ENCODE data around the gene AFF2.

Gene AFF2

DNA sequence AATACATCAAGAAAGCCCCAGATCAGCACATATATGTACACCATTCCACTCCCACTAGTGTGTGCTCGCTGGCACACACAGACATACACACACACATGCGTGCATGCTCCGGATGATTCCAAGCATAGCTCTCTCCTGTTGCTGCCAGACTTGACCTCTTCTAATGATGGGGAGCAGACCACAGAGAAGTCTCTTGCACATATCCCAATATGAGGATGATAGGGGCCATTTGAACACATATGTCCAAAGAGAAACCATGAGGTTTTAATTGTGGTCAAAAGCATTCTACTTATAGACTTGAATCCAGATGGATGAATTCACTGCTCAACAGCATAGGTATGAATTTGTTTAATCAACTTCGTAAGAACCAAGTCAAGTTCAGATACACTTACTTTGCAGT lies 214.9 kb downstream of the AFF2 start:
- no peak for DNase-seq (ENCODE audit: low read depth, low spot score)
- no peaks in the 10 kb centered on the region for H3K9me3 ChIP-seq (ENCODE audit: control insufficient read depth, insufficient read depth, low read length)
- H3K4me1 ChIP-seq (ENCODE audit: control insufficient read depth, insufficient read depth, low read length), result no peaks in the 10 kb centered on the region
- H3K27ac ChIP-seq (ENCODE audit: low read length), result no peak overlapping the region
- WGBS (ENCODE audit: insufficient coverage, insufficient read length), result no CpG with 5 or more reads among the region's 4 CpGs
- H3K4me3 ChIP-seq (ENCODE audit: low read length), result no peak overlapping the region
- no peaks in the 10 kb centered on the region for H3K27me3 ChIP-seq (ENCODE audit: control insufficient read depth, insufficient read depth, low read length)
- H3K36me3 ChIP-seq (ENCODE audit: control insufficient read depth, insufficient read depth, low read length), result no peaks in the 10 kb centered on the region

DNA sequence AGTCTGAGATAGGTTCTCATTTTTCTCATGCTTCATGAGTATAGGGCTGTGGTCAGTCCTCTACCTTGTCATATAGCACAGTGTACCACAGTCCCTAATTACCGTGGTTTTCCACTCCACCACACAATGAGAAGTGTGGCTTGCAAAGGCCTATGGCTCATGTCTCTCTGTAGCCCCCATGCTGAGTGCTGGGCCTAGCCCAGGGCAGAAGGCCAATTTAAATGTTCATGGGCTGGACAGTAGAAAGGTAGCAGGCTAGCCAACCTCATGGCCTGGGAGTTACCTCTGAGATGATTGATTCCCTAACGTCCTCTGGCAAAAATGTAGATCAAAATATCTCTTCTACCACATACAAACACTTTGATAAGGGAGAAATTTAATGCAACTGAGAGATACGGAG lies 222.5 kb downstream of the AFF2 start:
- Histone ChIP-seq H3K36me3 (ENCODE audit: control insufficient read depth, insufficient read depth, low read length) (no peaks in the 10 kb centered on the region), H3K27me3 (ENCODE audit: control insufficient read depth, insufficient read depth, low read length) (no peaks in the 10 kb centered on the region), H3K4me3 (ENCODE audit: low read length) (no peak overlapping the region), H3K27ac (ENCODE audit: low read length) (no peak overlapping the region), H3K4me1 (ENCODE audit: control insufficient read depth, insufficient read depth, low read length) (no peaks in the 10 kb centered on the region), H3K9me3 (ENCODE audit: control insufficient read depth, insufficient read depth, low read length) (no peaks in the 10 kb centered on the region)
- DNase-seq (ENCODE audit: low read depth, low spot score), result no peak
- WGBS (ENCODE audit: insufficient coverage, insufficient read length), result no CpG with 5 or more reads among the region's 3 CpGs

DNA sequence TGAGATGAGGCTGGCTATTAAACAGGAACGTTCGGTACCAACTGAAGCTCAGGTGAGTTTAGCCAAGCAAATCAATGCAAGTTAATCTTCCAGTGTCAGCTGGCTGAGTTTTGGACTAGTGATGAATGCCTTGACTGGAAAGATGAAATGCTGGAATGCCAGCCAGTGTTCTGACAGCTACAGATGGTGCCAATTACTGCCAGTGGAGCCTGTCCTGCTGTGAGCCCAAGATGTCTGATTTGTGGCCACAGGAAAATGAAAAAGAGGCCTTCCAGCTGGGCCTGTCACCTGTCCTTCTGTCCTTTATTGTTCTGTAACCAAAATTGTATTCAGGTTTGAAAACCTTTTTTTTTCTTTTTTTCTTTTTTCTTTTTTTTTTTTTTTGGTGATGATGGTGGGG lies 223.1 kb downstream of the AFF2 start:
- H3K4me1 ChIP-seq (ENCODE audit: control insufficient read depth, insufficient read depth, low read length), result no peaks in the 10 kb centered on the region
- DNase-seq (ENCODE audit: low read depth, low spot score), result no peak
- no peaks in the 10 kb centered on the region for H3K27me3 ChIP-seq (ENCODE audit: control insufficient read depth, insufficient read depth, low read length)
- H3K4me3 ChIP-seq (ENCODE audit: low read length), result no peak overlapping the region
- no peak overlapping the region for H3K27ac ChIP-seq (ENCODE audit: low read length)
- no CpG with 5 or more reads among the region's 2 CpGs for WGBS (ENCODE audit: insufficient coverage, insufficient read length)
- no peaks in the 10 kb centered on the region for H3K36me3 ChIP-seq (ENCODE audit: control insufficient read depth, insufficient read depth, low read length)
- H3K9me3 ChIP-seq (ENCODE audit: control insufficient read depth, insufficient read depth, low read length), result no peaks in the 10 kb centered on the region

DNA sequence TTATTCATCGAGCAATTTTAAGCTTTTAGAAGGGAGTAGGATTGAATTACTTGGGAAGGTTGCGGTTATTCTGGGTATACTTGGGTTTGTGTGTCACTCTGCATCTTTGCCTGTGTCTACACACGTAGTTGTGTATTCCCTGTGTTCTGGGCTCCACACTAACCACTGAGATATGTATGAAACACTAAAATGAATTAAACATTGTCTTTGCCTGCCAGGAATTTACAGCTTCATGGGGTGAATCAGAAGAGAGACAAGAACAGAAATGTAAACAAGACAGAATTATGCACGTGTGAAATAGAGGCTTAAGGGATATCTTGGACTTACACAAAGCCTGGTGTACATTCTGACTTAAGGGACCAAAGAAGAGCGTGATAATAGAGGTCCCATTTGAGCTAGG lies 228.5 kb downstream of the AFF2 start:
- no CpG with 5 or more reads among the region's 5 CpGs for WGBS (ENCODE audit: insufficient coverage, insufficient read length)

DNA sequence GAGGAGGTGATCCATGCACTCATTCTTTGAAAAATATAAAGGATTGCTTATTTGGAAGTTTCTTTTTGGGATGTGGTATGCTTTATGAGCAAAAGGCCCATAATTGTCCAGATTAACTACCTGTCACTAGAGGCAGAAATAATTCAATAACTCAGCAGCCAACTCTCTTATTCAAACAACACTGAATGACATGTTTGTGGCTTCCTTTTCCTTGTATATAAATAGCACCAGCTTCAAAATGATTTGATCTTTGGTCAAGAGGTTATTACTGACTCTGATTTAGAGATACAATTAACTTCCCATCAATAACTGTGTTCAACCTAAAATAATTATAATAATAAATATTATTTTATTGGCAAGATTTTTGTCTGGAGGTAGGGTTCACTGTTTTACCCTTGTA lies 232.3 kb downstream of the AFF2 start:
- H3K27ac ChIP-seq (ENCODE audit: low read length), result no peak overlapping the region

More for the DNA sequence above, 228.5 kb downstream of the AFF2 start:
- Histone ChIP-seq H3K36me3 (ENCODE audit: control insufficient read depth, insufficient read depth, low read length) (no peaks in the 10 kb centered on the region), H3K27me3 (ENCODE audit: control insufficient read depth, insufficient read depth, low read length) (no peaks in the 10 kb centered on the region), H3K27ac (ENCODE audit: low read length) (no peak overlapping the region), H3K9me3 (ENCODE audit: control insufficient read depth, insufficient read depth, low read length) (no peaks in the 10 kb centered on the region), H3K4me3 (ENCODE audit: low read length) (no peak overlapping the region), H3K4me1 (ENCODE audit: control insufficient read depth, insufficient read depth, low read length) (no peaks in the 10 kb centered on the region)
- no peak for DNase-seq (ENCODE audit: low read depth, low spot score)

DNA sequence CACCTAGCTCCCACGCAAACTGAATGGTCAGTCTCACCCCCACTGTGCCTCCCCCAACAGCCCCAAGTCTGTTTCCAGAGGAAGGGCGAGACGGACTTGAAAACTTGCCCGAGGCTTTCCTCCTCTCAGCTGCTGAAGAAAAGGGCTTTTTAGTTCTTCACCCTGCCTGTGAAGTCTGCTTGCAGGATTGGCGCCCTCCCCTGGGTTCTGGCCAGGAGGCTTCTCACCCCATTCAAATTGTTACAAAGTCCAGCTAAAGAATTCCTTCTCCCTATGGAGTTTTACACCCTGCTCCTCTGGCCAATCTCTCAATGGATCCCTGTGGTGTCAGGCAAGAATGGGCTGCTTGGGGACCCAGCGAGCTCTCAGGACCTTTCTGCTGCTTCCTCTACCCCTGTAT lies 241.0 kb downstream of the AFF2 start:
- H3K9me3 ChIP-seq (ENCODE audit: control insufficient read depth, insufficient read depth, low read length), result no peaks in the 10 kb centered on the region
- no peak overlapping the region for H3K4me3 ChIP-seq (ENCODE audit: low read length)
- no peaks in the 10 kb centered on the region for H3K27me3 ChIP-seq (ENCODE audit: control insufficient read depth, insufficient read depth, low read length)
- no peaks in the 10 kb centered on the region for H3K4me1 ChIP-seq (ENCODE audit: control insufficient read depth, insufficient read depth, low read length)
- no peaks in the 10 kb centered on the region for H3K36me3 ChIP-seq (ENCODE audit: control insufficient read depth, insufficient read depth, low read length)
- DNase-seq (ENCODE audit: low read depth, low spot score), result no peak
- no CpG with 5 or more reads among the region's 6 CpGs for WGBS (ENCODE audit: insufficient coverage, insufficient read length)
- no peak overlapping the region for H3K27ac ChIP-seq (ENCODE audit: low read length)

More for the DNA sequence above, 232.3 kb downstream of the AFF2 start:
- Histone ChIP-seq H3K9me3 (ENCODE audit: control insufficient read depth, insufficient read depth, low read length) (no peaks in the 10 kb centered on the region), H3K27me3 (ENCODE audit: control insufficient read depth, insufficient read depth, low read length) (no peaks in the 10 kb centered on the region), H3K4me3 (ENCODE audit: low read length) (no peak overlapping the region), H3K4me1 (ENCODE audit: control insufficient read depth, insufficient read depth, low read length) (no peaks in the 10 kb centered on the region), H3K36me3 (ENCODE audit: control insufficient read depth, insufficient read depth, low read length) (no peaks in the 10 kb centered on the region)
- no peak for DNase-seq (ENCODE audit: low read depth, low spot score)

DNA sequence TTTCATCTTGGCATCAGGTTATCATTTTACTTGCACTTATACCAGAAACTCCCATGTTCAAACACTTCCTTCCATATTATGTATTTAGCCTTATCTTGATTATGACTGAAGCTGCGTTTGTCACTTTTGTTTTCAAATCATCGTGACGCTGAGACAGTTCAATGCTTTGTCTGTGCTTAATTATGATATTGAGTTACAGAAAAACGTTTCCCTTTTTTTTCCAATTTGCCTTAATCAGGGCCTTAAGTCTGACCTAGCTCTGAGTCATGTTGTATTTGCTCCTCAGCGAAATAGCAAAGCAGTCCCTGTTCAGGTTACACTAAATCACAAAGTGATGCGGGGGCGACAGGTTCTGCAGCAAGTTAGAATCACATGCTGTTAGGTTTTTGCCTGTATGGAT lies 254.7 kb downstream of the AFF2 start:
- Histone ChIP-seq H3K9me3 (ENCODE audit: control insufficient read depth, insufficient read depth, low read length) (no peaks in the 10 kb centered on the region), H3K27ac (ENCODE audit: low read length) (no peak overlapping the region), H3K4me1 (ENCODE audit: control insufficient read depth, insufficient read depth, low read length) (no peaks in the 10 kb centered on the region), H3K27me3 (ENCODE audit: control insufficient read depth, insufficient read depth, low read length) (no peaks in the 10 kb centered on the region), H3K4me3 (ENCODE audit: low read length) (no peak overlapping the region), H3K36me3 (ENCODE audit: control insufficient read depth, insufficient read depth, low read length) (no peaks in the 10 kb centered on the region)
- DNase-seq (ENCODE audit: low read depth, low spot score), result no peak
- WGBS (ENCODE audit: insufficient coverage, insufficient read length), result no CpG with 5 or more reads among the region's 7 CpGs

DNA sequence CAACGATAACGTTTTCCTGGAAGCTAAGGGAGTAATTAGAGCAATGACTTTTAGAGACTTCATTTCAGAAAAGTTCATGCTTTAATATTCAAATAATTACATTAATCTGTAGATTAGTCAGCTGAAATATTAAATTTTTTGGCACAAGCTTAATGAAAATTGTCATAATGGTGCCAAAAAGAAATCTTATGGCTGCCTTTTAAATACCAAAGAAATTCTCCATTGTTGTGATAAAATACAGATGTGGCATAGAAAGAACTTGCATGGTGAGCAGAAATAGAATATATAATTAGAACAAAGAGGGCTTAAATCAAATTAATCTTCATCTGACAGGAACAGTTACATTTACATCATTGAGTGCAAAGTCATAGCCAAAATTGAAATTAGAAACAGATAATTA lies 263.5 kb downstream of the AFF2 start:
- Histone ChIP-seq H3K27ac (ENCODE audit: low read length) (no peak overlapping the region), H3K9me3 (ENCODE audit: control insufficient read depth, insufficient read depth, low read length) (no peaks in the 10 kb centered on the region), H3K4me3 (ENCODE audit: low read length) (no peak overlapping the region), H3K4me1 (ENCODE audit: control insufficient read depth, insufficient read depth, low read length) (no peaks in the 10 kb centered on the region), H3K36me3 (ENCODE audit: control insufficient read depth, insufficient read depth, low read length) (no peaks in the 10 kb centered on the region), H3K27me3 (ENCODE audit: control insufficient read depth, insufficient read depth, low read length) (no peaks in the 10 kb centered on the region)
- no peak for DNase-seq (ENCODE audit: low read depth, low spot score)
- no CpG with 5 or more reads among the region's 2 CpGs for WGBS (ENCODE audit: insufficient coverage, insufficient read length)

DNA sequence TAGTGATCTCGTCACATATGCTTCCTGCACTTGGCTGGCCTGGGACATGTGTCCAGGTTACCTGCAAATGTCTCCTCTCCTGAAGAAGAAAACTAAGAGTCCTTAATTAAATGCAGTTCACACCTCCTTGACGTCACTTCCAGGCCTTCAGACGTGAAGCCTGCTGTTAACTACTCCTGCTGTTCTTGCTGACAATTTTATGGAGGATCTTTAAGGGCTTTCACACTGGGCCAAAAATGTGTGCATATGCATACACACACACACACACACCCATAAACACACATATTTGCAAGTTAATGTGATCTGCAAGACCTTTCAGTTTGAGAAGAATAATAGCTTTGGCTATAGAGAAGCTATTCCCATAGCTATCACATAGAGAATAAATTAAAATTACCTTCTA lies 267.9 kb downstream of the AFF2 start:
- H3K27ac ChIP-seq (ENCODE audit: low read length), result no peak overlapping the region
- H3K9me3 ChIP-seq (ENCODE audit: control insufficient read depth, insufficient read depth, low read length), result no peaks in the 10 kb centered on the region
- no CpG with 5 or more reads among the region's 3 CpGs for WGBS (ENCODE audit: insufficient coverage, insufficient read length)
- no peaks in the 10 kb centered on the region for H3K36me3 ChIP-seq (ENCODE audit: control insufficient read depth, insufficient read depth, low read length)
- no peak for DNase-seq (ENCODE audit: low read depth, low spot score)
- H3K4me1 ChIP-seq (ENCODE audit: control insufficient read depth, insufficient read depth, low read length), result no peaks in the 10 kb centered on the region
- H3K4me3 ChIP-seq (ENCODE audit: low read length), result no peak overlapping the region
- H3K27me3 ChIP-seq (ENCODE audit: control insufficient read depth, insufficient read depth, low read length), result no peaks in the 10 kb centered on the region

DNA sequence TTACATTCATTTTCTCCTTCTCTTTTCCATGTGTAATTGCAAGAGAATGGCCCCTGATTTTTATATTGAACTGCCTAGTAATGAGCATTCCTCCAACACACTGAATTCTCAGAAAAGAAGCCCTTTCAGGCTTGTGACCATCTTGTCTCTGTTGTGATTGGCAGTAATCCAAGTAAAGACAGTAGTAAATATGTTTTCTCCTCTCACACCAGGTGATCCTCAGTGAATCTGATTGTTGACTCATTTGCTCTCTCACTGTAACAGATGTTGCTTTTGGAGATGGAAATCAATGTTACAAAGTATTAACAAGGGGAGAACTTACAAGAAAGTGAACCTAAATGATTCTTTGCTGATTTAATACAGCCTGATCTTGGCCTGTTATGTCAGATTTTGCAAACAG lies 271.0 kb downstream of the AFF2 start:
- H3K36me3 ChIP-seq (ENCODE audit: control insufficient read depth, insufficient read depth, low read length), result no peaks in the 10 kb centered on the region
- no peaks in the 10 kb centered on the region for H3K27me3 ChIP-seq (ENCODE audit: control insufficient read depth, insufficient read depth, low read length)
- DNase-seq (ENCODE audit: low read depth, low spot score), result no peak
- H3K9me3 ChIP-seq (ENCODE audit: control insufficient read depth, insufficient read depth, low read length), result no peaks in the 10 kb centered on the region
- no peak overlapping the region for H3K27ac ChIP-seq (ENCODE audit: low read length)
- H3K4me1 ChIP-seq (ENCODE audit: control insufficient read depth, insufficient read depth, low read length), result no peaks in the 10 kb centered on the region
- H3K4me3 ChIP-seq (ENCODE audit: low read length), result no peak overlapping the region

DNA sequence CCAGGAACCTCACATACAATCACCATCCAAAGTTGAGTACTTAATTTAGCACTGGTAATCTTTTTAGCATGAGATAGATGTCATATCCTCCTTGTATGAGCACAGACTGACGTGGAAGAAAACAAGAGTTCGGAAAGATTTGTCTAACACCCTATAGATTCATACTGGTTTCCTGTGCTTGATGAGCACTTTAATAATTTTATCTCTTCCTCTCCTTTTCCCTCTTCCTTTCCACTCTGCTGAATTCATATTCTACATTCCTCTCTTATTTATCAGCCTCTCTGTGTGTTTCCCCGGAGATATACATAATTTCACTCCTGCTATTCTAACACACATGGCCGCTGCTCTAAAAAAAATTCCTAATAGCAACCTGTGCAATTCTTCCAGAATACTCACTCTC lies 273.9 kb downstream of the AFF2 start:
- no peaks in the 10 kb centered on the region for H3K27me3 ChIP-seq (ENCODE audit: control insufficient read depth, insufficient read depth, low read length)
- H3K27ac ChIP-seq (ENCODE audit: low read length), result no peak overlapping the region
- H3K4me1 ChIP-seq (ENCODE audit: control insufficient read depth, insufficient read depth, low read length), result no peaks in the 10 kb centered on the region
- H3K4me3 ChIP-seq (ENCODE audit: low read length), result no peak overlapping the region
- no CpG with 5 or more reads among the region's 4 CpGs for WGBS (ENCODE audit: insufficient coverage, insufficient read length)
- H3K9me3 ChIP-seq (ENCODE audit: control insufficient read depth, insufficient read depth, low read length), result no peaks in the 10 kb centered on the region
- DNase-seq (ENCODE audit: low read depth, low spot score), result no peak
- no peaks in the 10 kb centered on the region for H3K36me3 ChIP-seq (ENCODE audit: control insufficient read depth, insufficient read depth, low read length)
